H1 (cell line): ENCODE data around the gene NUP133.

Source experiments
- CBX5 ChIP-seq: fragments of 300-800, 300-1000 bp; sonication (generic); IDR thresholded peaks from 2 replicates; pipeline ENCODE4 v1.7.1; 2016; ENCODE audit warnings: antibody characterized with exemption, low read length, low read depth
- EZH2 ChIP-seq: fragments of 200-600 bp; sonication (generic); IDR thresholded peaks from 2 replicates; pipeline ENCODE4 v1.7.1; 2012; ENCODE audit warnings: low read depth, mild to moderate bottlenecking, moderate library complexity, low read length, inconsistent platforms; ENCODE audit not compliant: severe bottlenecking
- KDM5A ChIP-seq: fragments of 200-600 bp; IDR thresholded peaks from 2 replicates; pipeline ENCODE4 v1.7.1; 2012; ENCODE audit warnings: mild to moderate bottlenecking, low read length, inconsistent platforms, mixed read lengths
- PHF8 ChIP-seq: fragments of 200-600 bp; sonication (generic); conservative IDR thresholded peaks from 2 replicates; pipeline ENCODE4 v1.7.1; 2012; ENCODE audit warnings: low read depth, mild to moderate bottlenecking, inconsistent platforms, low read length, moderate library complexity
- POLR2AphosphoS5 ChIP-seq: IDR thresholded peaks from 2 replicates; pipeline ENCODE4 v1.6.1; 2011; ENCODE audit warnings: low read depth, low read length
- RFX5 ChIP-seq: IDR thresholded peaks from 2 replicates; pipeline ENCODE4 v1.6.1; 2011; ENCODE audit warnings: low read depth, low read length, improper control_type of control experiment, borderline replicate concordance
- SRF ChIP-seq: IDR thresholded peaks from 2 replicates; pipeline ENCODE4 v1.6.1; 2011; ENCODE audit warnings: mild to moderate bottlenecking, low read depth, low read length, moderate library complexity
- TAF1 ChIP-seq: IDR thresholded peaks from 2 replicates; pipeline ENCODE4 v1.6.1; 2011; ENCODE audit warnings: mild to moderate bottlenecking, low read depth, low read length
- TF ChIP-seq, protein P1 (sequence below), 3 experiments: IDR thresholded peaks; 1 replicate in 2 of 3; 2 replicates in 1 of 3; pipeline versions ENCODE4 v1.5.1 to v1.6.1; 2011; ENCODE audit warnings: low read length in 3 of 3, mild to moderate bottlenecking in 3 of 3, inconsistent platforms in 2 of 3, low read depth in 1 of 3, moderate library complexity in 1 of 3; ENCODE audit not compliant: insufficient read depth in 1 of 3; ENCODE audit errors: control extremely low read depth in 1 of 3
- TF ChIP-seq, protein P2 (sequence below): IDR thresholded peaks from 2 replicates; pipeline ENCODE4 v1.6.1; 2012; ENCODE audit warnings: inconsistent platforms

DNA sequence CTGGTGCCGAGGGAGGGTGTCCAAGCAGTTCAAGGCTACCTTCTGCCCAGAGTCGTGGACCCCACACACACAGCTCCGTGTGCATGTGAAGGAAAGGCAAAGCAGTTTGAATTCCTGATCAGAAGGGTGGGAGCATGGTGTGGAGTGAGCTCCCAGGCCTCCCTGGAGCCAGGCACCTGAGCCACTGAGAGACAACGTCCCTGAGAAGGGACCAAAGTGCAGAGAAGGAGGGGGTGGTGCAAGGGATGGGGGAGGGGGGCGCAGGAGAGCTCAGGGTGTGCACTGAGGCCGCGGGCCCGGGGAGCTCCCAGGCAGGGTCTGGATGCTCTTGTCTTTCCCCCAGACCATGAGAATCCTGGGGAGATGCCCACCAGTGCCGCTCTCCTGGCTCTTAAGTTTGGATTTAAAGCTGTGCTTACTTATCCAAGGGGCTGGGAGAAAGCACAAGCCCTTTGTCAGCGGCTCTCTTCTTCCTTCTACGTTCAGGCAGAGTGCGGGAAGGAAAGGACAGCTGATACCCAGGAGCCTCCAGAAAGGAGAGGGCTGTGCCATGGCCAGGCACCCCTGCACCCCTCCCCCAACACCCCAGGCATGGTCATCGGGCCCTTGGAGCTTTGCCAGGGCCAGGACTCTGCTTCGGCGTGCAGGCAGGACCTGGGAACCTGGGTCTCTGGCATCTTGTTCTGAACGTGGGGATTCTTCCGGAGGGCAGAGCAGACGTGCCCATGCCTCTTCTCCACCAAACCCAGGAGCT, 98.3 kb downstream of the NUP133 start:
- peak; percentile 14 for TF ChIP-seq EZH2
- no peak for TF ChIP-seq POLR2AphosphoS5
- TF ChIP-seq TAF1, result no peak
- TF ChIP-seq PHF8, result no peak
- TF ChIP-seq, protein P1, sequence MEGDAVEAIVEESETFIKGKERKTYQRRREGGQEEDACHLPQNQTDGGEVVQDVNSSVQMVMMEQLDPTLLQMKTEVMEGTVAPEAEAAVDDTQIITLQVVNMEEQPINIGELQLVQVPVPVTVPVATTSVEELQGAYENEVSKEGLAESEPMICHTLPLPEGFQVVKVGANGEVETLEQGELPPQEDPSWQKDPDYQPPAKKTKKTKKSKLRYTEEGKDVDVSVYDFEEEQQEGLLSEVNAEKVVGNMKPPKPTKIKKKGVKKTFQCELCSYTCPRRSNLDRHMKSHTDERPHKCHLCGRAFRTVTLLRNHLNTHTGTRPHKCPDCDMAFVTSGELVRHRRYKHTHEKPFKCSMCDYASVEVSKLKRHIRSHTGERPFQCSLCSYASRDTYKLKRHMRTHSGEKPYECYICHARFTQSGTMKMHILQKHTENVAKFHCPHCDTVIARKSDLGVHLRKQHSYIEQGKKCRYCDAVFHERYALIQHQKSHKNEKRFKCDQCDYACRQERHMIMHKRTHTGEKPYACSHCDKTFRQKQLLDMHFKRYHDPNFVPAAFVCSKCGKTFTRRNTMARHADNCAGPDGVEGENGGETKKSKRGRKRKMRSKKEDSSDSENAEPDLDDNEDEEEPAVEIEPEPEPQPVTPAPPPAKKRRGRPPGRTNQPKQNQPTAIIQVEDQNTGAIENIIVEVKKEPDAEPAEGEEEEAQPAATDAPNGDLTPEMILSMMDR (IDR thresholded peaks at IDR 0.05; ENCODE audit: control extremely low read depth in 1 of 3, insufficient read depth in 1 of 3, low read depth in 1 of 3, low read length in 3 of 3), result no peak
- TF ChIP-seq SRF, result no peak
- no peak for TF ChIP-seq KDM5A
- TF ChIP-seq RFX5, result no peak
- TF ChIP-seq, protein P2, sequence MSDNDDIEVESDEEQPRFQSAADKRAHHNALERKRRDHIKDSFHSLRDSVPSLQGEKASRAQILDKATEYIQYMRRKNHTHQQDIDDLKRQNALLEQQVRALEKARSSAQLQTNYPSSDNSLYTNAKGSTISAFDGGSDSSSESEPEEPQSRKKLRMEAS, result no peak
- TF ChIP-seq CBX5, result no peak
